Spleen (tissue), 7 donors: ENCODE results near the gene RPTOR.
A peak's percentile ranks its signal among the peaks of the same experiment; 100 is the strongest.

Experiments used
- CTCF ChIP-seq, 11 experiments: fragments of 200-600 bp in 7 of 11; fragments of 450-650 bp in 4 of 11; sonication (generic) in 4 of 11; IDR thresholded peaks in 8 of 11; conservative IDR thresholded peaks in 3 of 11; 1 replicate in 7 of 11; 2 replicates in 4 of 11; pipeline versions ENCODE4 v1.4.0 to v1.8.0; 2016 to 2021; ENCODE audit warnings: antibody characterized with exemption in 11 of 11, inconsistent platforms in 4 of 11, mild to moderate bottlenecking in 1 of 11
- POLR2A ChIP-seq, 3 donors: fragments of 450-650 bp; IDR thresholded peaks; one replicate each; pipeline ENCODE4 v1.5.1; 2017; ENCODE audit warnings: antibody characterized with exemption in 3 of 3, mild to moderate bottlenecking in 1 of 3
- POLR2AphosphoS5 ChIP-seq, 3 donors: sonication (generic); formaldehyde crosslinking; IDR thresholded peaks; one replicate each; pipeline ENCODE4 v1.5.1; 2017; ENCODE audit warnings: antibody characterized with exemption in 3 of 3
- donor health status: DM: no; HTN: no; CAD: no; lungs with moderate emphysema.
- donor health status: DM: no; HTN: no; CAD: no.
- donor health status: DM: no; HTN: no; CAD: no.

GRCh38 chr17:80987941-80988461 is 443.4 kb downstream of the RPTOR start:
- TF ChIP-seq CTCF (IDR thresholded peaks at IDR 0.05 in 8 of 11, conservative IDR thresholded peaks at IDR 0.05 in 3 of 11), result no peak
- no peak for TF ChIP-seq POLR2A (IDR thresholded peaks at IDR 0.05)
- peak; percentile 58 to 71 (median 65) for TF ChIP-seq POLR2AphosphoS5 (IDR thresholded peaks at IDR 0.05)
